H1 (cell line): Measurements from ENCODE around the gene SERPINF2. TPM values are rescaled to one million over a fixed set of nuclear protein-coding genes. Genes with fewer than 3 reads are reported as not detected.

Experiments used
- RBBP5 ChIP-seq: IDR thresholded peaks from 2 replicates; pipeline ENCODE4 v1.7.1; 2012; ENCODE audit warnings: low read depth, mild to moderate bottlenecking, inconsistent platforms, low read length, moderate library complexity, borderline replicate concordance
- polyA plus RNA-seq, 7 experiments: library from polyadenylated mRNA; depleted of rRNA in 3 of 7; stranded (reverse) in 5 of 7; unstranded in 2 of 7; fragments of >200 nt in 5 of 7; fragments of 200-250 nt in 2 of 7; gene quantifications; 1 replicate in 5 of 7; 2 replicates in 1 of 7; 4 replicates in 1 of 7; pipeline versions ENCODE4 v1.2.1 to v1.2.3, GENCODE V29; 2011 to 2013; ENCODE audit warnings: missing spikeins in 2 of 7, mixed read lengths in 2 of 7
- total RNA-seq: library from RNA; stranded (reverse); fragmentation: NEBNext Ultra II Directional; extraction: Animal tissue kit (Norgen Biotek cat#: 25700); gene quantifications from 2 replicates; pipeline ENCODE4 v1.2.1, GENCODE V29; 2021

SERPINF2 gene
- total and polyA plus RNA-seq, 2 of the 8 experiments (the other 6 are each of a cell fraction or from before 2014, with no cell fraction given), result 1.8 to 3.2 TPM

- TF ChIP-seq RBBP5, result no peak
Measured at GRCh38 chr17:1789936-1790335, 47.3 kb downstream of the SERPINF2 start (continued).
